ENCODE measurements around the gene FHIT. TPM values are rescaled to one million over a fixed set of nuclear protein-coding genes. Genes with fewer than 3 reads are reported as not detected.

FHIT gene
- total RNA-seq, 2 experiments from 2014 or later: 86.0 to 90.6 TPM

DNA sequence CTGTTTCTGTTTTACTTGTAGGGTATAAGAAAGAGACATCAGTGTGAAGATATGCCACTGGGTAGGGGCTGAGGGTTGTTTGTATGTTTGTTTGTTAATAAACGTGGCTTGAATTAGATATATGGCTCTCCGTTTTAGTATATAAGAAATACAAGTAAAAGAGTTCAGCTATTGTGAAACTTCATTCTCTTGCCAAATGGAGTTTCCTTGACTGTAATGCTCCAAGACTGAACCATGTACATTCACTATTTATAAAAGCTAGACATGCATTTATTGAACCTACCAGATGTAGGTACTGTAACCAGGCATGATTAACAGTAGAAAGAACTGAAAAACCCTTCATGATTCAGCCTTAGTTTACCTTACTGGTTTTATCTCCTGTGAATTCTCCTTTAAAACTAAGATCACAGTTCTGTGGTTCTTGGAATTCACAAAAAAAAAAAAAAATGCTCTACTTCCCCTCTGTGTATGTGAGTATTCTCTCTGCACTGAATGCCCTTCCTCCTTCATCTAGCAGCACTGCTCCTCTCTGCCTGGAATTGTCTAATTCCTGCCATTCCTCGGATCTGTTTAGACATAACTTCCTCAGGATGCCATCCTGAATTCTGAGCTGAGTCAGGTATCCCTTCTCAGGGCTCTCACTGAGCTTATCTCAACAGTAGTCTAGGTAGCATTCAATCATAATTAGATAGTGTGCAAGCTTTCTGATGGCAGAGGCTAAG, 504.4 kb downstream of the FHIT start:
- intact Hi-C loops (cut with DNase I, micrococcal nuclease): loop anchor here in 1 of 2 experiments (5.0 kb wide), 1 partner anchor 900 kb away; no protein-coding TSS in a partner anchor
- Mint-ChIP-seq H3K36me3 (ENCODE audit: low read depth) (peaks cover 3% of the 10 kb centered on the region), H3K27ac (no peak overlapping the region), H3K4me3 (no peak overlapping the region), H3K27me3 (no peaks in the 10 kb centered on the region), H3K4me1 (ENCODE audit: low read depth) (no peaks in the 10 kb centered on the region), H3K9me3 (peaks cover 14% of the 10 kb centered on the region)
- DNase-seq: no peak
- no peaks in the 10 kb centered on the region for H3K27me3 ChIP-seq (ENCODE audit: control insufficient read depth in 1 of 2, insufficient read depth in 2 of 2, low read length in 2 of 2)
- no peaks in the 10 kb centered on the region for H3K4me1 ChIP-seq (ENCODE audit: insufficient read depth, low read length)
- no peaks in the 10 kb centered on the region for H3K36me3 ChIP-seq (ENCODE audit: insufficient read depth, low read length)
- no peak overlapping the region for H3K4me3 ChIP-seq (ENCODE audit: low read length)
- peaks cover 0 to 7% of the 10 kb centered on the region in 2 experiments for H3K9me3 ChIP-seq (ENCODE audit: control insufficient read depth in 1 of 2, insufficient read depth in 1 of 2, low read length in 2 of 2)
- H3K27ac ChIP-seq (ENCODE audit: low read depth in 1 of 2, low read length in 2 of 2): no peak overlapping the region
- ChIA-PET POLR2A (no interaction called here), CTCF (no interaction called here)
- no peak for ATAC-seq (ENCODE audit: poor library complexity)
- no peak for TF ChIP-seq CTCF (IDR thresholded peaks at IDR 0.05)

- H3K36me3 Mint-ChIP-seq (ENCODE audit: low read depth): peaks cover 3% of the 10 kb centered on the region
- Histone ChIP-seq H3K4me3 (ENCODE audit: low read length) (no peak overlapping the region), H3K27me3 (ENCODE audit: control insufficient read depth in 1 of 2, insufficient read depth in 2 of 2, low read length in 2 of 2) (no peaks in the 10 kb centered on the region), H3K9me3 (ENCODE audit: control insufficient read depth in 1 of 2, insufficient read depth in 1 of 2, low read length in 2 of 2) (peaks cover 0 to 7% of the 10 kb centered on the region in 2 experiments), H3K36me3 (ENCODE audit: insufficient read depth, low read length) (no peaks in the 10 kb centered on the region), H3K4me1 (ENCODE audit: insufficient read depth, low read length) (no peaks in the 10 kb centered on the region), H3K27ac (ENCODE audit: low read depth in 1 of 2, low read length in 2 of 2) (no peak overlapping the region)
- no peaks in the 10 kb centered on the region for H3K27me3 Mint-ChIP-seq
- peaks cover 14% of the 10 kb centered on the region for H3K9me3 Mint-ChIP-seq
- no peaks in the 10 kb centered on the region for H3K4me1 Mint-ChIP-seq (ENCODE audit: low read depth)
- CTCF ChIA-PET: no interaction called here
- intact Hi-C loops (cut with DNase I, micrococcal nuclease): loop anchor here in 1 of 2 experiments (5.0 kb wide), 1 partner anchor 901 kb away; no protein-coding TSS in a partner anchor
- ATAC-seq (ENCODE audit: poor library complexity) (no peak), DNase-seq (no peak)
- no peak overlapping the region for H3K27ac Mint-ChIP-seq
- no peak overlapping the region for H3K4me3 Mint-ChIP-seq
- TF ChIP-seq CTCF (IDR thresholded peaks at IDR 0.05): no peak
- POLR2A ChIA-PET: no interaction called here
Measured at GRCh38 chr3:60746043-60746638, 505.1 kb downstream of the FHIT start.

- no peak overlapping the region for H3K27ac Mint-ChIP-seq
- Histone ChIP-seq H3K36me3 (ENCODE audit: insufficient read depth, low read length) (no peaks in the 10 kb centered on the region), H3K27me3 (ENCODE audit: control insufficient read depth in 1 of 2, insufficient read depth in 2 of 2, low read length in 2 of 2) (no peaks in the 10 kb centered on the region), H3K4me1 (ENCODE audit: insufficient read depth, low read length) (no peaks in the 10 kb centered on the region), H3K9me3 (ENCODE audit: control insufficient read depth in 1 of 2, insufficient read depth in 1 of 2, low read length in 2 of 2) (peaks cover 0 to 7% of the 10 kb centered on the region in 2 experiments), H3K27ac (ENCODE audit: low read depth in 1 of 2, low read length in 2 of 2) (no peak overlapping the region), H3K4me3 (ENCODE audit: low read length) (no peak overlapping the region)
- no peak overlapping the region for H3K4me3 Mint-ChIP-seq
- no peak for TF ChIP-seq CTCF (IDR thresholded peaks at IDR 0.05)
- no peaks in the 10 kb centered on the region for H3K4me1 Mint-ChIP-seq (ENCODE audit: low read depth)
- no peaks in the 10 kb centered on the region for H3K27me3 Mint-ChIP-seq
- no peaks in the 10 kb centered on the region for H3K9me3 Mint-ChIP-seq
- no peak for ATAC-seq (ENCODE audit: poor library complexity)
- CTCF ChIA-PET: no interaction called here
- POLR2A ChIA-PET: no interaction called here
- no peaks in the 10 kb centered on the region for H3K36me3 Mint-ChIP-seq (ENCODE audit: low read depth)
- no peak for DNase-seq
- intact Hi-C loops (cut with DNase I, micrococcal nuclease): no loop called here
Measured at GRCh38 chr3:60743631-60744164, 507.6 kb downstream of the FHIT start.

Measured in CD4-positive, alpha-beta T cell (primary cell).